GM19043 (cell line): ENCODE results near the gene MAN1A1.

Experiments
- ATAC-seq: cut with Tn5 transposase; IDR thresholded peaks from one replicate; pipeline ENCODE4 v1.9.1; 2021; ENCODE audit warnings: low read depth; ENCODE audit not compliant: unreplicated experiment

The MAN1A1 gene

GRCh38 chr6:119205911-119206618 is 143.5 kb downstream of the MAN1A1 start:
- peak; percentile 94 for ATAC-seq

- ATAC-seq = no peak
Observed at GRCh38 chr6:119204719-119205118, 144.8 kb downstream of the MAN1A1 start.

GRCh38 chr6:119201480-119201879 is 148.1 kb downstream of the MAN1A1 start:
- ATAC-seq = no peak

- ATAC-seq = no peak
Observed at GRCh38 chr6:119200512-119201175, 148.9 kb downstream of the MAN1A1 start.

- ATAC-seq = no peak
Observed at GRCh38 chr6:119197271-119197670, 152.3 kb downstream of the MAN1A1 start.

- ATAC-seq = no peak
Observed at GRCh38 chr6:119196715-119197114, 152.8 kb downstream of the MAN1A1 start.

GRCh38 chr6:119195848-119196247 is 153.7 kb downstream of the MAN1A1 start:
- ATAC-seq = no peak

- no peak for ATAC-seq
Observed at GRCh38 chr6:119195204-119195603, 154.4 kb downstream of the MAN1A1 start.

- ATAC-seq = no peak
Observed at GRCh38 chr6:119193707-119194106, 155.9 kb downstream of the MAN1A1 start.

- no peak for ATAC-seq
Observed at GRCh38 chr6:119192200-119192599, 157.4 kb downstream of the MAN1A1 start.

GRCh38 chr6:119190176-119190575 is 159.4 kb downstream of the MAN1A1 start:
- ATAC-seq = no peak

- ATAC-seq = no peak
Observed at GRCh38 chr6:119189498-119189897, 160.1 kb downstream of the MAN1A1 start.

GRCh38 chr6:119187596-119187995 is 162.0 kb downstream of the MAN1A1 start:
- no peak for ATAC-seq

GRCh38 chr6:119186490-119186889 is 163.1 kb downstream of the MAN1A1 start:
- no peak for ATAC-seq

GRCh38 chr6:119184008-119184648 is 165.4 kb downstream of the MAN1A1 start:
- no peak for ATAC-seq

- no peak for ATAC-seq
Observed at GRCh38 chr6:119183457-119183856, 166.1 kb downstream of the MAN1A1 start.

- no peak for ATAC-seq
Observed at GRCh38 chr6:119182875-119183274, 166.7 kb downstream of the MAN1A1 start.

- ATAC-seq = no peak
Observed at GRCh38 chr6:119182216-119182803, 167.3 kb downstream of the MAN1A1 start.

GRCh38 chr6:119181046-119181445 is 168.5 kb downstream of the MAN1A1 start:
- no peak for ATAC-seq

- no peak for ATAC-seq
Observed at GRCh38 chr6:119179842-119180241, 169.7 kb downstream of the MAN1A1 start.

GRCh38 chr6:119179062-119179461 is 170.5 kb downstream of the MAN1A1 start:
- ATAC-seq = no peak
